ENCODE results near the gene INO80E.

INO80E gene

GRCh38 chr16:29975811-29976511 is 20.1 kb upstream of the INO80E start:
- no peak for DNase-seq

GRCh38 chr16:29977063-29977825 is 18.8 kb upstream of the INO80E start:
- no peak for DNase-seq

- no peak for DNase-seq
Measured at GRCh38 chr16:29978081-29978480, 18.0 kb upstream of the INO80E start.

- no peak for DNase-seq
Measured at GRCh38 chr16:29978564-29979270, 17.3 kb upstream of the INO80E start.

- DNase-seq, result no peak
Measured at GRCh38 chr16:29982560-29983419, 13.3 kb upstream of the INO80E start.

GRCh38 chr16:29983420-29984136 is 12.5 kb upstream of the INO80E start:
- DNase-seq, result no peak

- no peak for DNase-seq
Measured at GRCh38 chr16:29984137-29984763, 11.8 kb upstream of the INO80E start.

GRCh38 chr16:29984764-29985147 is 11.3 kb upstream of the INO80E start:
- no peak for DNase-seq

- DNase-seq, result no peak
Measured at GRCh38 chr16:29985271-29985811, 10.7 kb upstream of the INO80E start.

GRCh38 chr16:29986231-29986630 is 9.8 kb upstream of the INO80E start:
- no peak for DNase-seq

GRCh38 chr16:29986931-29987330 is 9.1 kb upstream of the INO80E start:
- no peak for DNase-seq

GRCh38 chr16:29987371-29988085 is 8.5 kb upstream of the INO80E start:
- DNase-seq, result no peak

GRCh38 chr16:29988346-29989075 is 7.5 kb upstream of the INO80E start:
- DNase-seq, result no peak

- DNase-seq, result no peak
Measured at GRCh38 chr16:29989111-29989858, 6.8 kb upstream of the INO80E start.

GRCh38 chr16:29990034-29990433 is 6.0 kb upstream of the INO80E start:
- no peak for DNase-seq

GRCh38 chr16:29990883-29991570 is 5.0 kb upstream of the INO80E start:
- DNase-seq, result no peak

- DNase-seq, result no peak
Measured at GRCh38 chr16:29991571-29991904, 4.5 kb upstream of the INO80E start.

GRCh38 chr16:29992344-29992967 is 3.6 kb upstream of the INO80E start:
- DNase-seq, result no peak

Data from GDM1 (cell line).